ENCODE data around the gene UBA52.

GRCh38 chr19:18586306-18586705, 14.6 kb downstream of the UBA52 start:
- no peak for TF ChIP-seq POLR2A (IDR thresholded peaks at IDR 0.05; ENCODE audit: low read depth, low read length)
- no peak for TF ChIP-seq TAF1 (IDR thresholded peaks at IDR 0.05; ENCODE audit: low read depth, low read length)
- no peak for TF ChIP-seq POLR2AphosphoS5 (IDR thresholded peaks at IDR 0.05; ENCODE audit: low read depth, low read length)
